NB4 (cell line): ENCODE results near the gene GATA1.

Experiments
- CTCF ChIP-seq: IDR thresholded peaks from one replicate; pipeline ENCODE4 v1.5.1; 2012; ENCODE audit warnings: low read depth, low read length
- MYC ChIP-seq: IDR thresholded peaks from 2 replicates; pipeline ENCODE4 v1.6.1; 2011; ENCODE audit warnings: low read depth, low read length
- POLR2A ChIP-seq: IDR thresholded peaks from 2 replicates; pipeline ENCODE4 v1.6.1; 2011; ENCODE audit warnings: mild to moderate bottlenecking; ENCODE audit not compliant: insufficient read length; ENCODE audit errors: extremely low read depth

GRCh38 chrX:48818098-48818497 lies 31.7 kb downstream of the GATA1 start:
- TF ChIP-seq POLR2A, result no peak
- TF ChIP-seq MYC, result no peak
- no peak for TF ChIP-seq CTCF
